GM12864 (cell line): ENCODE data around the gene SPPL3.

Experiments used
- DNase-seq: peaks from one replicate; pipeline ENCODE4 v3.0.0-alpha.2; 2011; ENCODE audit warnings: low read depth
- H3K4me3 ChIP-seq: 2 replicates; pipeline ENCODE4 v1.5.1; 2011; ENCODE audit warnings: mild to moderate bottlenecking, low read depth, low read length, control low read depth
- TF ChIP-seq, protein P1 (sequence below): IDR thresholded peaks from 2 replicates; pipeline ENCODE4 v1.5.1; 2011; ENCODE audit warnings: low read depth, mild to moderate bottlenecking, moderate library complexity, low read length, control low read depth, inconsistent platforms; ENCODE audit errors: missing control alignments

The SPPL3 gene

DNA sequence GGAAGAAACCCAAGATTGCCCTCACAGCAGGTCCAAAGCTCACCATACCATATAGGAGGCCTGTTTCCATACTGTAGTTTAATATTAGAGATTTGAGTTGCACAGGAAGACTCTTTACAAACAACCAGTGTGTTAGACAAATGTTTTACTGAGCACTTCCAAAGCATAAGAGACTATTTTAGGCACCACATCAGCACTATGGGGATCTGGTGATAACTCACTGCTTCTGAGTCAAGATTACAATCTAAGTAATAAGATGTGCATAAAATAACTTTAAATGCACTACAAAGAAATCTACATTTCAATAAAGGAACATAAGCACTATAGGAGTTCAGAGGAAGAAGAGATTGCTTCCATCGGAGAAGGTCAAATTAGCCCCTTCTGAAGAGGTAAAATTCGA lies 71.4 kb downstream of the SPPL3 start:
- TF ChIP-seq, protein P1, sequence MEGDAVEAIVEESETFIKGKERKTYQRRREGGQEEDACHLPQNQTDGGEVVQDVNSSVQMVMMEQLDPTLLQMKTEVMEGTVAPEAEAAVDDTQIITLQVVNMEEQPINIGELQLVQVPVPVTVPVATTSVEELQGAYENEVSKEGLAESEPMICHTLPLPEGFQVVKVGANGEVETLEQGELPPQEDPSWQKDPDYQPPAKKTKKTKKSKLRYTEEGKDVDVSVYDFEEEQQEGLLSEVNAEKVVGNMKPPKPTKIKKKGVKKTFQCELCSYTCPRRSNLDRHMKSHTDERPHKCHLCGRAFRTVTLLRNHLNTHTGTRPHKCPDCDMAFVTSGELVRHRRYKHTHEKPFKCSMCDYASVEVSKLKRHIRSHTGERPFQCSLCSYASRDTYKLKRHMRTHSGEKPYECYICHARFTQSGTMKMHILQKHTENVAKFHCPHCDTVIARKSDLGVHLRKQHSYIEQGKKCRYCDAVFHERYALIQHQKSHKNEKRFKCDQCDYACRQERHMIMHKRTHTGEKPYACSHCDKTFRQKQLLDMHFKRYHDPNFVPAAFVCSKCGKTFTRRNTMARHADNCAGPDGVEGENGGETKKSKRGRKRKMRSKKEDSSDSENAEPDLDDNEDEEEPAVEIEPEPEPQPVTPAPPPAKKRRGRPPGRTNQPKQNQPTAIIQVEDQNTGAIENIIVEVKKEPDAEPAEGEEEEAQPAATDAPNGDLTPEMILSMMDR: no peak
- no peak overlapping the region for H3K4me3 ChIP-seq

DNA sequence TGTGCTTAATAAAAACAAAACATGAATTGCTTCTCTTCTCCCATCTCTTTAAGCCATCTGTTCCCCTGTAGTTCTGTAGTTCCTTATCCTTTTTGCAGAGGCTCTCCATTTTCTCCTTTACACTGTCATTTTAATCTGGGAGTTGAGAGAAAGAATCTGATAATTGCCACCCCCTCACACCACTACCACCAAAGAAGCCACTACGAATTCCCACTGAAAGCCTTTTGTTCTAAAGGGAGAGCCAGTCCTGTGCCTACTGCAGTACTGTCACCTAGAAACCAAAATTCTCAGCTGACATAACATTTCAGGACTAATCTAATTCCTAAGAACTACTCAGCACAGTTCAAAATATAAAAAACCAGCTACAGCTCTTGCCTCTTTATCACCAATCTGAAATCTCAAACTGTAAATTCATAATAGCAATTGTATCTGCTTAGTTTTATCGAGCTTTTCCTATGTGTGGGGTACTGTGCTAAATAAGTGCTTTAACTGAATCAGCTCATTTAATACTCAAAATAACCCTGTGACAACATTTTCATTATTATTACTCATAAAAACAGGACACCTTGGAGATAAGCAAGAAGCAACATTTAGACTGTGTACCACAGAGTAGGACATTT lies 72.4 kb downstream of the SPPL3 start:
- no peak for DNase-seq
- TF ChIP-seq, protein P1: no peak
- H3K4me3 ChIP-seq: no peak overlapping the region

More for the DNA sequence above, 71.4 kb downstream of the SPPL3 start:
- DNase-seq: no peak

GRCh38 chr12:120830966-120831365 lies 73.2 kb downstream of the SPPL3 start:
- no peak overlapping the region for H3K4me3 ChIP-seq
- TF ChIP-seq, protein P1: no peak
- DNase-seq: no peak

DNA sequence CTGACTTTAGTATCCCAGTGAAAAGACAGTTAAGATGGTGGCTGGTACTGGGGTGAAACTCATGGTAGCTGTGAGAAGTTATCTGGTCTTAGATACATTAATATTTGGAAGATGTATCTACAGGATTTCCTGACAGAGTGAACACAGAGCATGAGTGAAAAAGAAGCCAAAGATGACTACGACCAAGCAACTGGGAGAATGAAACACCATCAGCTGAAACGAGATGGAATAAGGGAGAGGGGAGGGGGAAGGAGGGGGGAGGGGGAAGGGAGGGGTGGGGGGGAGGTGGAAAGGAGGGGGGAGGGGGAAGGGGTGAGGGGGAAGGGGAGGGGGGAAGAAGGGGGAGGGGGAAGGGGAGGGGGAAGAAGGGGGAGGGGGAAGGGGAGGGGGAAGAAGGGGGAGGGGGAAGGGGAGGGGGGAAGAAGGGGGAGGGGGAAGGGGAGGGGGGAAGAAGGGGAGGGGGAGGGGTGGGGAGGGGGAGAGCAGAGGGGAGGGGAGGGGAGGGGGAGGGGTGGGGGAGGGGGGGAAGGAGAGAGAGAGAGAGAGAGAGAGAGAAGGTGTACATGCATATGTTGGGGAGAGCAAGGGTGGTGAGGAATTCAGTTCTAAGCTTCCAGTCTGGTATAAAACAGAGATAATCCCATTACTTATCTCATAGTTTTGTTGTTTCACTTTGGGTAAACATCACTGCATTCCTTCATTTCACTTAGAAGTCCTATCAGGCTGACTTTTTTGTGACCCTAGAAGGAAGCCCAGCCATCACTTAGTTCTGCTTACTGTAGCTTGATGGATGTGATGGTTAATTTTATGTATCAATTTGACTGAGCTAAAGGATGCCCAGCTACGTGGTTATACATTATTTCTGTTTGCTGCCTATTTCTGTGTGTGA lies 73.9 kb downstream of the SPPL3 start:
- TF ChIP-seq, protein P1: no peak
- no peak for DNase-seq

GRCh38 chr12:120826335-120826734 lies 77.8 kb downstream of the SPPL3 start:
- TF ChIP-seq, protein P1: no peak

More for the DNA sequence above, 73.9 kb downstream of the SPPL3 start:
- H3K4me3 ChIP-seq: no peak overlapping the region

GRCh38 chr12:120825337-120825736 lies 78.8 kb downstream of the SPPL3 start:
- no peak overlapping the region for H3K4me3 ChIP-seq
- TF ChIP-seq, protein P1: no peak
- no peak for DNase-seq

More at GRCh38 chr12:120826335-120826734, 77.8 kb downstream of the SPPL3 start:
- DNase-seq: no peak
- no peak overlapping the region for H3K4me3 ChIP-seq
